Common myeloid progenitor, CD34-positive (primary cell): ENCODE measurements around the gene CETP.

Experiments
- CTCF ChIA-PET: fragments of 350-600 bp; sonication (Branson Sonifier 250); formaldehyde crosslinking; loops from one replicate; lab custom pipeline; 2021; ENCODE audit warnings: antibody characterized with exemption; lab: Charles Lee
- POLR2A ChIA-PET: fragments of 350-600 bp; sonication (Branson Sonifier 250); formaldehyde crosslinking; loops from one replicate; lab custom pipeline; 2021; ENCODE audit warnings: antibody characterized with exemption; lab: Charles Lee
- DNase-seq, 3 donors: peaks; one replicate each; pipeline versions ENCODE4 v3.0.0 to v3.0.0-alpha.2; 2013
- H3K27ac ChIP-seq, 2 experiments: 1 replicate in 1 of 2; 2 replicates in 1 of 2; pipeline ENCODE4 v1.7.0; 2013; ENCODE audit warnings: inconsistent platforms in 2 of 2, low read length in 2 of 2, mild to moderate bottlenecking in 2 of 2, low read depth in 1 of 2, moderate library complexity in 1 of 2; ENCODE audit not compliant: severe bottlenecking in 2 of 2, insufficient read depth in 1 of 2, poor library complexity in 1 of 2
- H3K27me3 ChIP-seq, 5 experiments: replicated peaks in 2 of 5; 1 replicate in 3 of 5; 2 replicates in 2 of 5; pipeline versions ENCODE4 v1.6.1 to v1.7.0; 2013; ENCODE audit warnings: low read length in 4 of 5, mild to moderate bottlenecking in 2 of 5, moderate library complexity in 2 of 5, inconsistent platforms in 1 of 5; ENCODE audit not compliant: insufficient read depth in 5 of 5, control insufficient read depth in 4 of 5
- H3K36me3 ChIP-seq, 4 experiments: 1 replicate in 2 of 4; 2 replicates in 2 of 4; pipeline versions ENCODE4 v1.6.1 to v1.7.0; 2013; ENCODE audit warnings: low read length in 3 of 4, control low read depth in 1 of 4, mild to moderate bottlenecking in 1 of 4; ENCODE audit not compliant: control insufficient read depth in 4 of 4, insufficient read depth in 4 of 4
- H3K4me1 ChIP-seq, 4 experiments: 1 replicate in 3 of 4; 2 replicates in 1 of 4; pipeline versions ENCODE4 v1.6.1 to v1.7.1; 2013; ENCODE audit warnings: low read length in 3 of 4, mild to moderate bottlenecking in 3 of 4, control low read depth in 1 of 4, inconsistent platforms in 1 of 4, moderate library complexity in 1 of 4; ENCODE audit not compliant: control insufficient read depth in 4 of 4, insufficient read depth in 4 of 4; ENCODE audit errors: control extremely low read depth in 1 of 4
- H3K4me3 ChIP-seq, 7 experiments: 1 replicate in 4 of 7; 2 replicates in 3 of 7; pipeline versions ENCODE4 v1.5.1 to v1.7.0; 2013; ENCODE audit warnings: mild to moderate bottlenecking in 7 of 7, low read length in 6 of 7, moderate library complexity in 6 of 7, inconsistent platforms in 2 of 7, low read depth in 2 of 7, control low read depth in 1 of 7; ENCODE audit not compliant: insufficient read depth in 4 of 7, control insufficient read depth in 1 of 7; ENCODE audit errors: extremely low read depth in 1 of 7
- H3K9me3 ChIP-seq, 5 experiments: 1 replicate in 4 of 5; 2 replicates in 1 of 5; pipeline versions ENCODE4 v1.6.1 to v1.7.1; 2013; ENCODE audit warnings: low read length in 4 of 5, mild to moderate bottlenecking in 2 of 5, inconsistent platforms in 1 of 5, low read depth in 1 of 5, moderate library complexity in 1 of 5; ENCODE audit not compliant: control insufficient read depth in 4 of 5, insufficient read depth in 2 of 5; ENCODE audit errors: control extremely low read depth in 1 of 5
- WGBS: methylation state at CpG from one replicate; pipeline ENCODE4 v1.1.5; 2013; ENCODE audit not compliant: insufficient coverage; 5-methylcytosine and 5-hydroxymethylcytosine counted together

CETP gene

DNA sequence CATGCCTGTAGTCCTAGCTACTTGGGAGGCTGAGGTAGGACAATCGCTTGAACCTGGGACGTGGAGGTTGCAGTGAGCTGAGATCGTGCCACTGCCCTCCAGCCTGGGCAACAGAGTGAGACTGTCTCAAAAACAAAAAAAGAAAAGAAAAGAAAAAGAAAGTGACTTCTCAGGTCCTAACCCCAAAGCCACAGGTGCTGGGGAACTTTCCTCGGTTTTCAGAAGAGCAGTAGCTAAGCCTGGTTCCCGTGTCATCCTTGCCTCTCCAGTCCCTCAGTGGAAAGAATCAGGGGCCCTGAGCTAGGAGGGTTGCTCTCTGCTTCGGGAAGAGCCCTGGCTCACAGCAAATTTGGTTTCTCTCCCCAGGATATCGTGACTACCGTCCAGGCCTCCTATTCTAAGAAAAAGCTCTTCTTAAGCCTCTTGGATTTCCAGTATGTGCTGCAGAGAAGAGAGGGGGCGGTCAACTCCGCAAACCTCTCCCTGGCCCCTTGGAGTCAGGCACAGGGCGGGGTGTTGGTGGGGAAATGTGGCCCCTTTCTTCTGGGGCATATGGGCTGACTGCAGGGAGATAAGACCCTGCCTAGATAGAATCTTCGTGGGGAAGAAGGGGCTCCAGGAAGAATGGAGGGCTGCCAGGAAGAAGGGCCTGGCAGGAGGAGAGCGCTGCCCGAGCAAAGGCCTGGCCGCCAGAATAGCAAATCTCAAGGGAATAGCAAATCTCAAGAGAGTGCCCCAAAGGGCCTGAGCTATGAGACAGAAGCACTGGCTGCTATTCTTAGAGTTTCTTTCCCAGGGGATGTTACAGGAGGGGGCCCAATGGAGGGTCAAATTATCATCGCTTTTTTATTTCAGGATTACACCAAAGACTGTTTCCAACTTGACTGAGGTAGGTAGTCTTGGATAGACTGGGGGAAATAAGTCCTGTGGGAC is 19.3 kb downstream of the CETP start:
- H3K4me1 ChIP-seq, result no peaks in the 10 kb centered on the region
- DNase-seq, result no peak
- no peak overlapping the region for H3K27ac ChIP-seq
- no peak overlapping the region for H3K4me3 ChIP-seq
- H3K9me3 ChIP-seq, result no peaks in the 10 kb centered on the region
- WGBS, result 86% methylated on average over 15 of the region's 16 CpGs
- no peaks in the 10 kb centered on the region for H3K27me3 ChIP-seq
- ChIA-PET POLR2A (no interaction called here), CTCF (interaction anchor here (0.7 to 3.8 kb wide), 4 partner anchors 16 to 26 kb away, joined by 3 to 19 read pairs (median 3); no protein-coding TSS in a partner anchor)
- H3K36me3 ChIP-seq, result peaks cover 0 to 3% (median 0%) of the 10 kb centered on the region in 4 experiments

DNA sequence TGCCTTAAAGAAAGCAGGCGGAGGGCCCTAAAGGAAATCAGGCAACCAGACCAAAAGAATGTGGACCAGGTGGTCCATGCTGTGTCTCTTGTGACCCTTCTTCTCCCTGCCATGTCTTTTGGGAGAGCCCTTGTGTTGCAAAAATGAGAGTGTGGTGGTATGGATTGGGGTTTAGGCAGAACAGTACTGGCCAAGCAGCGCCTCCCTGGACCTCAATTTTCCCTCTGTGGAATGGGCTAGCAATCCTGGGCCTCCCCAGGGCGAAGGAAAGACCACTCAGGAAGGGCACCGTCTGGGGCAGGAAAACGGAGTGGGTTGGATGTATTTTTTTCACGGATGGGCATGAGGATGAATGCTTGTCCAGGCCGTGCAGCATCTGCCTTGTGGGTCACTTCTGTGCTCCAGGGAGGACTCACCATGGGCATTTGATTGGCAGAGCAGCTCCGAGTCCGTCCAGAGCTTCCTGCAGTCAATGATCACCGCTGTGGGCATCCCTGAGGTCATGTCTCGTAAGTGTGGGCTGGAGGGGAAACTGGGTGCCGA is 20.1 kb downstream of the CETP start:
- H3K9me3 ChIP-seq, result no peaks in the 10 kb centered on the region
- no peak overlapping the region for H3K4me3 ChIP-seq
- CTCF ChIA-PET, result interaction anchor here (3.8 kb wide), 1 partner anchor 16 kb away, joined by 19 read pairs; no protein-coding TSS in a partner anchor
- H3K27ac ChIP-seq, result no peak overlapping the region
- peaks cover 0 to 4% (median 4%) of the 10 kb centered on the region in 4 experiments for H3K4me1 ChIP-seq
- no peak for DNase-seq
- H3K27me3 ChIP-seq, result no peaks in the 10 kb centered on the region
- peaks cover 0 to 8% (median 0%) of the 10 kb centered on the region in 4 experiments for H3K36me3 ChIP-seq
- POLR2A ChIA-PET, result no interaction called here
- WGBS, result 86% methylated on average over 11 of the region's 12 CpGs

- WGBS, result 100% methylated on average over 1 of the region's 2 CpGs
- no peaks in the 10 kb centered on the region for H3K27me3 ChIP-seq
- H3K36me3 ChIP-seq, result peaks cover 0 to 8% (median 0%) of the 10 kb centered on the region in 4 experiments
- H3K27ac ChIP-seq, result no peak overlapping the region
- H3K4me1 ChIP-seq, result peaks cover 0 to 4% (median 4%) of the 10 kb centered on the region in 4 experiments
- H3K4me3 ChIP-seq, result no peak overlapping the region
- no peak for DNase-seq
- CTCF ChIA-PET, result interaction anchor here (1.8 to 3.8 kb wide), 2 partner anchors 10 to 17 kb away, joined by 5 to 19 read pairs; no protein-coding TSS in a partner anchor
- H3K9me3 ChIP-seq, result no peaks in the 10 kb centered on the region
- POLR2A ChIA-PET, result no interaction called here
Observed at GRCh38 chr16:56982695-56983094, 20.9 kb downstream of the CETP start.

GRCh38 chr16:56983211-56983751 is 21.5 kb downstream of the CETP start:
- ChIA-PET CTCF (interaction anchor here (0.6 to 3.8 kb wide), 4 partner anchors 8 to 130 kb away, joined by 3 to 19 read pairs (median 4); no protein-coding TSS in a partner anchor), POLR2A (no interaction called here)
- Histone ChIP-seq H3K27me3 (no peaks in the 10 kb centered on the region), H3K4me1 (peaks cover 0 to 6% (median 5%) of the 10 kb centered on the region in 4 experiments), H3K9me3 (no peaks in the 10 kb centered on the region), H3K36me3 (peaks cover 0 to 8% (median 0%) of the 10 kb centered on the region in 4 experiments), H3K27ac (no peak overlapping the region), H3K4me3 (no peak overlapping the region)
- DNase-seq, result no peak
- WGBS, result 69% methylated on average over 6 of the region's 9 CpGs

DNA sequence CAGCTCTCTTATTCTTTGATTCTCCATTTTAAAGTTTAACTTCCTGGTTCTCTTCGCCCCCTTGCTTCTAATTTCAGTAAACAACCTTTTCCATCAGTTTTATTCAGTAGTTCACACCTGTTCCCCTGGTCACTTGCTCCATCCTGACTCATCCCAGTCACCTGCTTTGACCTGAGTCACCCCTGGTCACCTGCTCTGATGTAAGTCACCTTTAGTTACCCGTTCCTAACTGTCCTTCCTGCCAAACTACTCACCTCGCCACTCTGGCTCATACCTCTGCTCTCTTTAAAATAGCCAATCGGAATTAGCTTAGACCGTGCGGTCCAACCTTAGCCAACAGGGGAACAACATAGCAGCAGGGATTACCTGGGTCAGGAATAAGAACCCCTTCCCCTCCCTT is 22.9 kb downstream of the CETP start:
- H3K27ac ChIP-seq, result no peak overlapping the region
- H3K9me3 ChIP-seq, result no peaks in the 10 kb centered on the region
- ChIA-PET POLR2A (no interaction called here), CTCF (interaction anchor here (0.8 to 3.8 kb wide), 2 partner anchors 15 to 19 kb away, joined by 3 to 19 read pairs; no protein-coding TSS in a partner anchor)
- H3K4me3 ChIP-seq, result no peak overlapping the region
- DNase-seq, result no peak
- 100% methylated on average over 6 of the region's 6 CpGs for WGBS
- H3K36me3 ChIP-seq, result peaks cover 0 to 8% (median 0%) of the 10 kb centered on the region in 4 experiments
- H3K4me1 ChIP-seq, result peaks cover 0 to 18% (median 14%) of the 10 kb centered on the region in 4 experiments
- no peaks in the 10 kb centered on the region for H3K27me3 ChIP-seq

- no peak overlapping the region for H3K27ac ChIP-seq
- no peaks in the 10 kb centered on the region for H3K9me3 ChIP-seq
- peaks cover 4 to 26% (median 21%) of the 10 kb centered on the region in 4 experiments for H3K4me1 ChIP-seq
- WGBS, result 100% methylated on average over 6 of the region's 7 CpGs
- CTCF ChIA-PET, result interaction anchor here (0.8 to 3.8 kb wide), 3 partner anchors 16 to 21 kb away, joined by 3 to 19 read pairs (median 5); no protein-coding TSS in a partner anchor
- H3K36me3 ChIP-seq, result peaks cover 0 to 8% (median 0%) of the 10 kb centered on the region in 4 experiments
- POLR2A ChIA-PET, result no interaction called here
- H3K27me3 ChIP-seq, result no peaks in the 10 kb centered on the region
- H3K4me3 ChIP-seq, result no peak overlapping the region
- DNase-seq, result no peak
Observed at GRCh38 chr16:56985288-56985961, 23.7 kb downstream of the CETP start.
